ENCODE results near the gene IL1F10.

Gene IL1F10

DNA sequence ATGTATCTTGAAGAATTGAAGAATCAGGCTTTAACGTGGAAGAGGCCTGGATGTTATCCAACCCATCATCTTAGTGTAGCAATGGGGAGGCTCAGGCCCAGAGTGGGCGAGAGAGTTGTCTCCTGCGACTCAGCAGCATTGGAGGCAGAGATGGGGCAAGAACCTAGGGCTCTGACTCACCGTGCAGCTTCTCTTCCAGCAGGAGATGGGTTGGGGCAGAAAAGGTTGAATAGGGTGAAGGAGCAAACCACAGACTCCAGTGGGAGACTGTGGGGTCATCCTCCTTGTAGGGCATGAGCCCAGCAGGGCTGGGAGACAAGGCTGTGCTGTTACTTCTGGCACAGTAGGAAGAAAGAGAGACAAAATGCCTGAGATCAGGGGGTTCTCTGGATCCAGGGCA is 7.4 kb upstream of the IL1F10 start:
- no peak for DNase-seq

DNA sequence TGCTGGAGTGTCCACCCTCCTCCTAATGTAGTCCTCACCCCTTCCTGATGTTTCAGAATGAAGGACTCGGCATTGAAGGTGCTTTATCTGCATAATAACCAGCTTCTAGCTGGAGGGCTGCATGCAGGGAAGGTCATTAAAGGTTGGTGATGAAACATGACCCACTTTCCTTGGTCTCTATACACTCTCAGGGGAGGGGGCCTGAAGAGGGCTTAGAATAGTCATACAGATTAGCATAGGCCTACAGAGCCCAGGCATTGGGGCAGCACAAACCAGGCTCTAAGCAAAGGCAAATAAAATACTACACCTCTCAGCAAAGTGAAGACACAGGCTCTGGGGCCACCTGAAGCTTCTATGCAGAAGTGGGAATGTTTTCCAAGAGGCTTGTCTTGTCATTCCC is 7.0 kb upstream of the IL1F10 start:
- no peak for DNase-seq

DNA sequence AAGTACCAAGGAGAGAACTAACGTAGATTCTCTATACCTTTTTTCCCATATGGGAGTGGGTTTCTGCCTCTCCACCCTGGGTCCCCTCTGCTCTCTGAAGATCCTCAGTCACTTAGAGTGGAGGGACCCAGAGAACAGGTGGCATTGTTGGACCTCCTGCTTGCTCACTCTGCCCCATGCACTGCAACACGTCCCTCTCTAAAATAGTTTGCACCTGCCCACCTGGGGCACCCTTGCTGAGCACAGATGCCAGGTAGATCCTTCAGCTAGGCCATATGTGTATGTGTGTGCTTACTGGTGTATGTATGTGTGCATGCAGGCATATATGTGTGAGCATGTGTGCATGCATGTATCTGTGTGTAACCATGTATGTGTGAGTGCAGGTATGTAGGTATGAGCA is 6.5 kb upstream of the IL1F10 start:
- no peak for DNase-seq

DNA sequence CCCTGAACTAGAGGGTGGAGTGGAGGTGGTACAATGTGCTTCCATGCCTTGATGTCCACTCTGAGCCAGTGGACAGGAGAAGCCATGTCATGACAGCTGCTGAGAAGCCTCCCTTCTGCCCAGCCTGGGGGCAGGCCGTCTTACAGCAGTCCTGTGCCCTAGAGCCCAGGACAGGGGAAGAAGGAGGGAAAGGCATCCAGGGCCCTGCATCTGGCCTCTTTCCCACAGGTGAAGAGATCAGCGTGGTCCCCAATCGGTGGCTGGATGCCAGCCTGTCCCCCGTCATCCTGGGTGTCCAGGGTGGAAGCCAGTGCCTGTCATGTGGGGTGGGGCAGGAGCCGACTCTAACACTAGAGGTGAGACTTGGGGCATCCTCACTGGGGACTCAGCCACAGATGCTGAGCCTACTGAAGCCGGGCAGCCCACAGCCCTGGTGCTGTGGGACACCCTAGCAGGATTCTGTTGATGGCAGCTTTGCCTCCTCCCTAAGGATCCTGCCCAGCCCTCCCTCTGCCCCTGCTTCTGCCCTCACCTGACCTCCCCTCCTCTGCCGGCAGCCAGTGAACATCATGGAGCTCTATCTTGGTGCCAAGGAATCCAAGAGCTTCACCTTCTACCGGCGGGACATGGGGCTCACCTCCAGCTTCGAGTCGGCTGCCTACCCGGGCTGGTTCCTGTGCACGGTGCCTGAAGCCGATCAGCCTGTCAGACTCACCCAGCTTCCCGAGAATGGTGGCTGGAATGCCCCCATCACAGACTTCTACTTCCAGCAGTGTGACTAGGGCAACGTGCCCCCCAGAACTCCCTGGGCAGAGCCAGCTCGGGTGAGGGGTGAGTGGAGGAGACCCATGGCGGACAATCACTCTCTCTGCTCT is 5.6 kb upstream of the IL1F10 start:
- no peak for DNase-seq

DNA sequence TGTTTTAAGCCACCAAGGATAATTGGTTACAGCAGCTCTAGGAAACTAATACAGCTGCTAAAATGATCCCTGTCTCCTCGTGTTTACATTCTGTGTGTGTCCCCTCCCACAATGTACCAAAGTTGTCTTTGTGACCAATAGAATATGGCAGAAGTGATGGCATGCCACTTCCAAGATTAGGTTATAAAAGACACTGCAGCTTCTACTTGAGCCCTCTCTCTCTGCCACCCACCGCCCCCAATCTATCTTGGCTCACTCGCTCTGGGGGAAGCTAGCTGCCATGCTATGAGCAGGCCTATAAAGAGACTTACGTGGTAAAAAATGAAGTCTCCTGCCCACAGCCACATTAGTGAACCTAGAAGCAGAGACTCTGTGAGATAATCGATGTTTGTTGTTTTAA is 3.5 kb upstream of the IL1F10 start:
- DNase-seq = no peak

DNA sequence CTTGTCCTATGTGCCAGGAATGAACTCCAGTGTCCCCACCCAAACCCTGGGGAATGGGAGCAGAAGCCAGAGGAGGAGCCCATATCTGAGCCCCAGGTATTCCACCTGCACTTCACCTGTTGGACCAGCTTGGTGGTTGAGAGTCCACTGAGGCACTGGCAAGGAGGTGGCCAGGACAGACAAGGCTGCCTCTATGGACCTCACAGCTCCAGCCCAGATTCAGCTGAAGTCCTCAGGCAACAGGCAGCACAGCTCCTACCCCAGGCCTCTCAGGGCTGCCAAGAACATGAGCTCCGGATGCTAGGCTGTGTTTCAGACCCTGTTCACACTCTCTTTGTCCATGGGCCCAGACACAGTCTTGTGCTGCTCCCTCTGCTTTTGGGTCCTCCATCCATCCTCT is 2.9 kb upstream of the IL1F10 start:
- no peak for DNase-seq

DNA sequence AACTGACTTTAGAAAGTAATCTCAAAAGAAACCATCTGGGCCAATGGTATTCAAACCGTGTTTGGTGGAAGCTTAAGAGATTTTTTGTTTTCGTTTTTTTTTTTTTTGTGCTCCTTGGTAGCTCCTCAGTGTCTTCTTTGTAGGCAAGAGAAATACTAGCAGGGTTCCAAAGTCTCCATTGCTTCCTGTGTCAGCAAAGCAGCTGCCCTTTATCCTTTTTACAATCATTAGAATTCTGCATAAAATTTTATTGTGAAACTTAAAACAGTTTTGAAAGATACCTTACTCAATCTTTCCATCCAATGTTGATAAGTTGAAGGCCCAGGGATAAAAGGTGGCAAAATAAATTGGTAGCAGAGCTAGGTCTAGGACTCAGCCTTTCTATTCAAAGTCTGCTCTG is 479 bp downstream of the IL1F10 start:
- no peak for DNase-seq

DNA sequence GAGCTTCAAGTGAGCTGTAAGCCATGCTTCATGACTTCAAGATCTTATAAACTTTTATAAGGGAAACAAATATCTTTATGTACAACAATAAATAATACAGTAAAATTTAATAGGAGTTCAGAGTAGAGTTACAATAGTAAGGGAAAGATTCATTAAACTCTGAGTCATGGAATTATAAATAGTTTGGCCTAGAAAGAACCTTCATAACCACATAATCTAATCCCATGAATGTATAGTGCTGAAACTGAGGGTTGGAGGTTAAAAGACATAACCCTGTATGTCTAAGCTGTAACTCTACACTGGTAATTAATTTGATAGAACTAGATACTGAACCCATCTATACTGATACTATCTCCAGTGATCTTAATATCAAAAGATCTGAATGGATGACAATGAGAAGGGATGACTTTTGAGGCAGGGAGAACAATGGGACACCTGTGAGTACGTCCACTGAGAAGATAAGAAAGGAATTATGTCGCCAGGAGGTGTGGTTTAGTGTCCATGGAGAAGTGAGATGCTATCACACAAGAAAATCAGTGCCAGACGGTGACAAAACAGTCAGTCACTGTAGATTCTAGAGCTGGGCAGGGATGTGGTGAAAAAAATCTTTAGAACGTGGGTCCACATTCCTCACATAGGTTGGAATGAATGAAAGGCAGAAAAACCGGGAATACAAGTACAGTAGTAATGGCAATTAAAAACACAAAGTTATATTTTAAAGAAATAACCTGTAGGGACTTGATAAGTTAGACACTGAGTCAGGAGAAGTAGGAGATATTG is 1.1 kb downstream of the IL1F10 start:
- DNase-seq = no peak

DNA sequence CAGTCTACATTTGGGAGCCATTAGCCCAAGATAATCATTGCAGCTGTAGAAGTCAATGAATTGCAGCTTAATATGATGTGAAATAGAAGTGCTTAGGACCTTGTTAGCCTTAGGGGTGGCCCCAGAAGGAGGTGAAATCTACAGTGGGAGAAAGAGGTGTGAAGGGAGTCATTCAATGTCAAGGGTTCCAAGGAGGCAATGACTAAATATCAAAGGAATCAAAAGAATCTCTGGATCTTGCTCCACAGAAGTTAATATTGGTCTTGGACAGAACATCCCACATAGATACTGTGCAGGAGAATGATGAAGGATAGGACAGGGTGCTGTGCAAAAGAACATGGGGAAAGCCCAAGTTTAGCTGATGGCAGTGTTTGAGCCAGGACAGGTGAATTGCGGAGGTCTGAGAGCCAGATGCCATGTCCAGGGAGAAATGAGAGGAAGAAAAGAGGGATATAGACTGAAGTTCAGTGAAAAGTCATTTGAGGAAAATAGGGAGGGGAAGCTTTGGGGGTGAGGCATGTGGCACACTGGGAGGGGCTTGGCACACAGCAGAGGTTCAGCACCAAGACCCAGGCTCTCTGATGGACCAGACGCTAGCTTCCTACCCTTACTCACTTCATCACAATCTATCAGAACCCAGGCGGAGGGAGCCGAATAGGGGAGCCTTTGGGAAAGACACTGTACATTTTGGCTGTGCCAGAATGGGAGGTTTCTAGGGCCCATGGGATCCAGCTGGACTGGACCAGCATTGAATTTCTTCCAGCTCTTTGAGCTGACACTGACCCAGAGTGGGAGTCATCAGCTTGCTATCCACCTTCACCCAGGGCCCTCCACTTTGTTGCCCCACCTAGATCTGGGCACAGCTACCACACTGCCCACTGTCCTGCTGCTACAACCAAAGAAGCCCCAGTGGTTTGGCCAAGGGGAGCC is 2.2 kb downstream of the IL1F10 start:
- DNase-seq = no peak

DNA sequence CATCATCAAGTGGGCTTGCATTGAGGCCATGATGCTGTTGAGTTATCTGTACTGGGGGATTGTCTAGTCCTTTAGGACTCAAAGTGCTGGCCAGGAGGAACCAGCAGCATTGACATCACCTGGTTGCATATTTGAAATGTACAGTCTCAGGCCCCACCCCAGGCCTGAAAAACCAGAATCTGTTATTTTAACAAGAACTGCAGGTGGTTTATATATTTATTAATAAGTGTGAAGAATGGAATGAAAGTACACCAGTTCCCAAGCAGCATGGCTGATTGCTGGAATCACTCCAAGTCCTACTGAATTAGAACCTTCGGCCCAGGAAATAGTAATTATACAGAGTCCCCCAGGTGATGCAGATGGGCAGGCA is 2.8 kb downstream of the IL1F10 start:
- DNase-seq = no peak

DNA sequence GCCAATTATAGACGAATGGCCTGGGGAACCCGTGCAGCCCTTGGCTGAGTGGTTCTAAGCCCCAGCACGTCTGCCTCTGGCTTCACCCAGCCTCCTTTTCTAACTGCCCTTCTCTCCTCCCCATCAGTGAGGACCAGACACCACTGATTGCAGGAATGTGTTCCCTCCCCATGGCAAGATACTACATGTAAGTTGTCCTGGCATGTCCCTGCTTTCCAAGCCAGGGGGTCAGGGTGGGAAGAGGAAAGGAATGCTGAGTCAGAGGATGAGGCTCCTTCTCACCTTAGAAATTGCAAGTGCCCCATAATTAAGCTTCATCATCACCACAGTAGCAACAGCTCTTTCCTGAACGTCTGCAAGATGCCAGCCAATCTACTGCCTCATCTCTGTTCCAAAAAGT is 4.8 kb downstream of the IL1F10 start:
- no peak for DNase-seq

DNA sequence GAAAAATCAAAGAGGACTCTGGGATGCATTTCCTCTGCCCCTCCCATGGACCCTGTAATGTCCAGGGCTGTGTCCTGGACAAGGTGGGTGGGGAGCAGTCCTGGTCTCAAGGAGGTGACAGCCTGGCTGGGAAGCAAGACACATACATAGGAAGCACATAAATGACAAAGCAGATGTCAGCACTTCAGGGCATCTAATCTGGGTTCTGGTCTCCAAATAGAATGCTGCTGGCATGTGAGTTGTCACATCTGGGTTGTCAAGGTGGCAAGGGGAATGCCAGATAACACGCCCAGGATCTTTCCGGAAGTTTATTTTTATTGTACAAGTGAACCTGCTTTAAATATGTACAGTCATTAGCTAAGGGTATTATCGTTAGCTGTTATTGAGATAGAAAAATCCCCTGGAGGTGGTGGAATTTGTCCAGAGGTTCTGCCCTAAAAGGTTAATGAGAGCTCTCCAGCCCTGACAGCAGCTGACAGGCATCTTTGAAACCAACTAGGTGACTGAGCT is 5.6 kb downstream of the IL1F10 start:
- DNase-seq = no peak

DNA sequence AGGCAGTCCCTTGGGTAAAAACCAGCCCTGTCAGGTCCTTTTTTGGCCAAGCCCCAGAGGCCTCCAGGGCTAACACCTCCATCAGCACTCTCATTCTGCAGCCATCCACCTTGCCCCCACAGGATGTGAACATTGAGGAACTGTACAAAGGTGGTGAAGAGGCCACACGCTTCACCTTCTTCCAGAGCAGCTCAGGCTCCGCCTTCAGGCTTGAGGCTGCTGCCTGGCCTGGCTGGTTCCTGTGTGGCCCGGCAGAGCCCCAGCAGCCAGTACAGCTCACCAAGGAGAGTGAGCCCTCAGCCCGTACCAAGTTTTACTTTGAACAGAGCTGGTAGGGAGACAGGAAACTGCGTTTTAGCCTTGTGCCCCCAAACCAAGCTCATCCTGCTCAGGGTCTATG is 7.3 kb downstream of the IL1F10 start:
- DNase-seq = no peak

DNA sequence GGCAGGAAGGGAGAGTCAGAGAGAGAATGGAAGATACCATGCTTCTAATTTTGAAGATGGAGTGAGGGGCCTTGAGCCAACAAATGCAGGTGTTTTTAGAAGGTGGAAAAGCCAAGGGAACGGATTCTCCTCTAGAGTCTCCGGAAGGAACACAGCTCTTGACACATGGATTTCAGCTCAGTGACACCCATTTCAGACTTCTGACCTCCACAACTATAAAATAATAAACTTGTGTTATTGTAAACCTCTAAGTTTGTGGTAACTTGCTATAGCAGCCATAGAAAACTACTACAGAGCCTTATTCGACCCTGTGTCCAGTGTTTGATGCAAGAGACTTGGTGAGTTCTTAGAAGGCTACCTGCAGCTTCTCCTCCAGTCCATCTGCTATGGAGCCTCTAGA is 7.8 kb downstream of the IL1F10 start:
- DNase-seq = no peak

DNA sequence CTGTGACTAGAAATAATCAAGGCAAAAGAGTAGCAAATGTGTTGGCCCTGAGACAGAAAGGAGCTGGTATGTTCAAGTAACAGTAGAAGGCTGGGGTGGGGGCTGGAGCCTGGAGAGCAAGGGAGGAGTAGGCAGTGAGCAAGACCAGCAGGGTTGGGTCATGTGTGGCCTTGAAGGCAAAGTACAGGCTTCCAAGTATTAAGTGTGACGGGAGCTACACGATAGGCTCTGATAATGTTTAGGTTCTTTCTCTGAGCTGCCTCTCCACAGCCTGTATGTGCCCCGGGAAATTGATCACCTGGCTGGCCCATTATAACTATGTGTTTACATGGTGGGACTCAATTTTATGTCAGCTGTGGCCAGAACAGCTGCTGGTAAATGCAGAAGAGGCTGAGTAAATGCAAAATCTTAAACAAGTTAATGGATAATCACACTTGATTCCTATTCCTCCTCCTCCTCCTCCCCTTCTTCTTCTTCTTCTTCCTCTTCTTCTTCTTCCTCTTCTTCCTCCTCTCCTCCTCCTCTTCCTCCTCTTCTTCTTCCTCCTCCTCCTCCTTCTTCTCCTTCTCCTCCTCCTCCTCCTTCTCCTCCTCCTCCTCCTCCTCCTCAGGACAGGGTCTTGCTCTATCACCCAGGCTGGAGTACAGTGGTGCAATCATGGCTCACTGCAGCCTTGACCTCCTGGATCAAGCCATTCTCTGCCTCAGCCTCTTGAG is 9.3 kb downstream of the IL1F10 start:
- DNase-seq = no peak

DNA sequence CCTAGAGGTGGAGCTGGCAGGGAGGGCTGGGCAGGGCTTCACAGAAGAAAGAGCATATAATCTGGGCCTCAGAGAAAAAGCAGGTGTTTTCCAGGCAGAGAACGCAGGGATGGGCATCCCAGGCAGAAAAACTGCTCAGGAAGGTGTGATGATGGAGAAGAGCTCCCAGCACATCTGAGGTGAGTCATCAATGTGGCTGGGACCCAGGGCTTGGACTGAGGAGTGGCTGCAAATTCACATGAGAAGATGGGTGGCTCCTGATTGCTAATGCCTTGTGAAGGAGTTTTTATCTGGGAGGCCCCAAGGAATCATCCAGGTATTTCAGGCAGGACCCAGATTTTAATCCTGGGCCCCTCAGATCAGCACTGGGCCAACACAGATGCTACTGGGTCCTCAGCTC is 10.2 kb downstream of the IL1F10 start:
- DNase-seq = no peak

DNA sequence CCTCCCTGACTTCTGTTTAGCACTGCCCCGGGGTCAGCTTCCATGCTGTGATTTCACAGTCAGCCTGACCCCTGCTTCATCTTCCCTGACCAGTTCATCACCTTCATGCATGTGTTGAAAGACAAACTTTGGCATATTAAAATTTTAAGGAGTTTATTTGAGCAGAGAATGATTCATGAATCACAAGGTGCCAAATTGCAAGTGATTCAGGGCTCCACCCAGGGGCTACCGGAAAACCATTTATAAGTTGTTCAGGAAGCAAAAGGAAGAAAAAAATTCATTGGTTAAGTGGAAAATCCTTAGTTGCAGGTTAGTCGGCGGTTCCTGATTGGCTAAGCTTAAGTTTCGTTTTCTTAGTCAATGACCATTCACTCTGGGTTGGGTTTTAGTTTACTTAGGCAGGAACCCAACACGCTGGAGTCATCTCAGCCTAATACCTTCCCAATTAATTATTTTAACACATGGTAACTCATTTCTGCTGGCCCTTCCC is 10.6 kb downstream of the IL1F10 start:
- no peak for DNase-seq

DNA sequence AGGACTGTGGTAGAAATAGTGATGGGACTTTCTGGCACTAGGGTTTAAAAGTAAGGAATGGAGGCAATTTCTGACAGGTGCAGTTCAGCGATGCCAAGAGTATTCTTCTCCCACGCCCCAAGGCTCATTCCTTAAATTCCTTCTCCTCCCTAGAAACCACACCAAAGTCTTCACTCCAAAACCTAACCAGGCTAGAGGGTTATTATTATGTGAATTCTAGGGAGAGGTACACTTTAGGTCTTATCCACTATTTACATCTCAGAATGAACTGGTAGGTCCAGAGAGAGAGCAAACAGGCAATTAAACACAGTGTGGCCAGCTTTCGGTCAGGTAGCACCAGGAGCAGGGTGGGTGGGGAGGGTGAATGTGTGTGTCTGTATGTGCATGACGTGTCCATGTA is 11.4 kb downstream of the IL1F10 start:
- DNase-seq = no peak

DNA sequence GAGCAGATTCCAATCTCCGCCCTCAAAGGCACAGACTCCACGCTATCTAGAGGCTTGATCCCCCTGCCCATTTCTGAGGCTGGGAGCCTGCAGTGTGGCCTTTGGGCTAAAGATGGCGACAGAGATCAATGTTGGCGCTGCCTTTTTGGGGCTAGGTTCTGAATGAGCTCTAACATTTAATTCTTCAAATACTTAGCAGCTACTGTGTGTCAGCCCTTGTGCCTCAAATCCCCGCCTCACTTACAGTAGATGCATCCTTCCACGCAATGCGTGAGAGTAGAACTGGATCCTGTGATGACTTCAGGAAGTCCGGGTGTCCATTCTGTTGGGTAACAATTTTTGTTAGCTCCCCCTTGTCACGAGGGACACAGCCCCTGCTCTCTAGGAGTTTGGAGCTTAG is 12.4 kb downstream of the IL1F10 start:
- peak; percentile 66 to 69 for DNase-seq

DNA sequence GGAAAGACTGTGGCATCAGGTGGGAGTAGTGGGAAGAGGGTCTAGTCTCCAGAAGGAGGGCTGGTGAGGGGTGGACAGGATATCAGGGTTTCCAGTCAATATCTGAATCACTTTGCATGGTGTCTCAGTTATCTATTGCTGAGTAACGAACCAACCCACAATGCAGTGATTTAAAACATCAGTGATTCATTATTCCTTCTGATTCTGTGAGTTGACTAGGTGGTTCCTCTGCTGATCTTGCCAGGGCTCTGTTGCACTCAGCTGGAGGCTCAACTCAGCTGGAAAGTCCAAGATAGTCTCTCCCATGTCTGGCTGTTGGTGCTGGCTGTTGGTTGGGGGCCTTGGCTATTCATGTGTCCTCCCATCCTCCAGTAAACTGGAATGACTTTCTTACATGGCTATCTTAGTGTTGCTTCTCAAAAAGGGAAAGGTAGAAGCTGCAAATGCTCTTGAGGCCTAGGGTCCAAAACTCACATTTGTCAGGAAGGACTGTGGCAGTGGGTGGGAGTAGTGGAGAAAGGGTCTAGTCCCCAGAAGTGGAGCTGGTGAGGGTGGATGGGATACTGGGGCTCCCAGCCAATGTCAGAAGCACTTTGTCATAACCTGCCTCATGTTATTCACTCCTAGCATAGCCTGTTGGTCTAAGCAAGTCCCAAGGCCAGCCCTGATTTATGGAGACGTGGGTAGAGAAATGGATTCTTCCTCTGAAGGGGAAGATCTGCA is 13.9 kb downstream of the IL1F10 start:
- no peak for DNase-seq

DNA sequence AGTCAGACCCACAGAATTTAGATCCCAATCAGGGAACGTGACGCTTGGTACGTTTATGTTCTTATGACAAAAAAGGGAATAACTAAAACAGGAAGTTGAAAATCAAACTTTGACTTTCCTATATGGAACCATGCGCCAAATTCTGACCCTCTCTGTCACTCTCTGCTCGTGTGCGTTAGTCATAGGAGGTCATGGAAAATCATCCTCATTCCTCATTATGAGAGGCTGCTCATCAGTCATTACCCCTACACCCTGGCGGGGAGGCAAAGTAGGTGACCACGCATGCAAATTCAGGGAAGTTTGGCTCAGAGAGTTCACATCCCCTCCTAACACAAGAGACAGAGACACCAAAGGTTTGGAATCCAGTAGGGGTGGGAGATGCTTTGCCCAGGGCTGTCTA is 15.5 kb downstream of the IL1F10 start:
- DNase-seq = peak; percentile 20 to 30

Data from activated CD4-positive, alpha-beta T cell treated with anti-CD3 and anti-CD28 coated beads, Interleukin-2, amount 50 U/mL, for 48 hours (primary cell).